GM21529 (cell line): ENCODE results near the gene PLEKHH3.
A peak's percentile ranks its signal among the peaks of the same experiment; 100 is the strongest.

Experiments used
- ATAC-seq: cut with Tn5 transposase; IDR thresholded peaks from one replicate; pipeline ENCODE4 v1.9.1; 2021; ENCODE audit not compliant: unreplicated experiment

Gene PLEKHH3

GRCh38 chr17:42687707-42688320 is 11.0 kb upstream of the PLEKHH3 start:
- ATAC-seq: no peak

GRCh38 chr17:42686520-42687128 is 9.8 kb upstream of the PLEKHH3 start:
- no peak for ATAC-seq

- no peak for ATAC-seq
Observed at GRCh38 chr17:42685831-42686230, 9.0 kb upstream of the PLEKHH3 start.

- no peak for ATAC-seq
Observed at GRCh38 chr17:42684929-42685556, 8.2 kb upstream of the PLEKHH3 start.

GRCh38 chr17:42683407-42684034 is 6.7 kb upstream of the PLEKHH3 start:
- no peak for ATAC-seq

GRCh38 chr17:42682722-42683403 is 6.1 kb upstream of the PLEKHH3 start:
- ATAC-seq: no peak

GRCh38 chr17:42681976-42682721 is 5.4 kb upstream of the PLEKHH3 start, which contains the start of gene CNTNAP1:
CNTNAP1 (plus strand) TSS chr17:42682531; CDS start chr17:42682830, 299 bp downstream.
- ATAC-seq: no peak

- no peak for ATAC-seq
Observed at GRCh38 chr17:42680331-42680808, 3.6 kb upstream of the PLEKHH3 start.

- ATAC-seq: no peak
Observed at GRCh38 chr17:42679492-42680330, 2.9 kb upstream of the PLEKHH3 start.

- no peak for ATAC-seq
Observed at GRCh38 chr17:42678951-42679491, 2.2 kb upstream of the PLEKHH3 start.

GRCh38 chr17:42677921-42678781 is 1.4 kb upstream of the PLEKHH3 start:
- ATAC-seq: no peak

- peak; percentile 52 for ATAC-seq
Observed at GRCh38 chr17:42677012-42677857, 441 bp upstream of the PLEKHH3 start.

- no peak for ATAC-seq
Observed at GRCh38 chr17:42675965-42676423, 800 bp downstream of the PLEKHH3 start.

GRCh38 chr17:42675348-42675964 is 1.3 kb downstream of the PLEKHH3 start:
- no peak for ATAC-seq

GRCh38 chr17:42674755-42675347 is 1.9 kb downstream of the PLEKHH3 start:
- no peak for ATAC-seq
